ENCODE results near the gene MYO5A. TPM values are rescaled to one million over a fixed set of nuclear protein-coding genes. Genes with fewer than 3 reads are reported as not detected.

The MYO5A gene
- total RNA-seq, 1 experiment from 2014 or later = 29.2 TPM

- Mint-ChIP-seq H3K27ac (0 out of 2 replicates have a peak overlapping the region, but pooled peaks have one; percentile 17), H3K36me3 (peaks cover 31% of the 10 kb centered on the region), H3K4me3 (no peak overlapping the region), H3K4me1 (no peaks in the 10 kb centered on the region), H3K9me3 (0 out of 2 replicates have a peak, but pooled peaks cover 5% of the 10 kb centered on the region), H3K27me3 (ENCODE audit: low read depth) (no peaks in the 10 kb centered on the region)
- POLR2A ChIA-PET = no interaction called here
- CTCF ChIA-PET = interaction anchor here (0.6 kb wide), 1 partner anchor 171 kb away, joined by 3 read pairs; no protein-coding TSS in a partner anchor
- DNase-seq (ENCODE audit: low spot score) (no peak), ATAC-seq (no peak)
- TF ChIP-seq ZNF121 (CRISPR knock-in tag; IDR thresholded peaks at IDR 0.05) = no peak
- TF ChIP-seq E2F4 (CRISPR knock-in tag; IDR thresholded peaks at IDR 0.05; ENCODE audit: borderline replicate concordance, low read depth) = no peak
- no peak for TF ChIP-seq TCF7 (CRISPR knock-in tag; IDR thresholded peaks at IDR 0.05; ENCODE audit: low read depth)
- TF ChIP-seq AR (CRISPR knock-in tag; IDR thresholded peaks at IDR 0.05) = no peak
- TF ChIP-seq TEAD4 (CRISPR knock-in tag; IDR thresholded peaks at IDR 0.05) = no peak
- no peak for TF ChIP-seq ZNF219 (CRISPR knock-in tag; IDR thresholded peaks at IDR 0.05; ENCODE audit: borderline replicate concordance)
- TF ChIP-seq ERG (CRISPR knock-in tag; IDR thresholded peaks at IDR 0.05) = no peak
- no peak for TF ChIP-seq NFYB (CRISPR knock-in tag; conservative IDR thresholded peaks at IDR 0.05; ENCODE audit: low read depth)
- TF ChIP-seq USF1 (CRISPR knock-in tag; IDR thresholded peaks at IDR 0.05) = no peak
Measured at GRCh38 chr15:52378746-52379394, 149.8 kb downstream of the MYO5A start.

- Mint-ChIP-seq H3K9me3 (0 out of 2 replicates have a peak, but pooled peaks cover 5% of the 10 kb centered on the region), H3K4me1 (peaks cover 3% of the 10 kb centered on the region; the same call in 1 of the 2 replicates), H3K27ac (no peak overlapping the region), H3K4me3 (no peak overlapping the region), H3K36me3 (peaks cover 31% of the 10 kb centered on the region), H3K27me3 (ENCODE audit: low read depth) (no peaks in the 10 kb centered on the region)
- no peak for DNase-seq (ENCODE audit: low spot score)
- ChIA-PET POLR2A (no interaction called here), CTCF (no interaction called here)
- no peak for ATAC-seq
- TF ChIP-seq ZNF138 (CRISPR knock-in tag; conservative IDR thresholded peaks at IDR 0.05) (no peak), FOXP4 (CRISPR knock-in tag; IDR thresholded peaks at IDR 0.05) (no peak), ATF3 (CRISPR knock-in tag; conservative IDR thresholded peaks at IDR 0.05) (no peak), FOXP1 (CRISPR knock-in tag; IDR thresholded peaks at IDR 0.05; ENCODE audit: borderline replicate concordance) (no peak), KAT7 (CRISPR knock-in tag; IDR thresholded peaks at IDR 0.05; ENCODE audit: borderline replicate concordance) (no peak), HMGXB4 (CRISPR knock-in tag; IDR thresholded peaks at IDR 0.05) (no peak), OVOL2 (CRISPR knock-in tag; IDR thresholded peaks at IDR 0.05; ENCODE audit: borderline replicate concordance) (no peak), ZSCAN18 (CRISPR knock-in tag; IDR thresholded peaks at IDR 0.05) (no peak), ZNF423 (CRISPR knock-in tag; IDR thresholded peaks at IDR 0.05) (no peak), TEAD4 (CRISPR knock-in tag; IDR thresholded peaks at IDR 0.05) (no peak), GABPB1 (CRISPR knock-in tag; IDR thresholded peaks at IDR 0.05) (no peak), ZNF219 (CRISPR knock-in tag; IDR thresholded peaks at IDR 0.05; ENCODE audit: borderline replicate concordance) (no peak)
Measured at GRCh38 chr15:52370010-52370409, 158.7 kb downstream of the MYO5A start.
